Stimulated activated CD4-positive, alpha-beta T cell treated with anti-CD3 and anti-CD28 coated beads, Interleukin-4, amount 100 ng/mL, for 4 hours (primary cell): Measurements from ENCODE around the gene CACNA1A.
"Not testable (repeated sequence)": the region's sequence is repeated elsewhere in the genome, so short reads cannot be mapped to it uniquely, and the experiment has no call there.

Experiments
- DNase-seq, 2 experiments: peaks; one replicate each; pipeline ENCODE4 v3.0.0-alpha.2; 2020

CACNA1A gene

DNA sequence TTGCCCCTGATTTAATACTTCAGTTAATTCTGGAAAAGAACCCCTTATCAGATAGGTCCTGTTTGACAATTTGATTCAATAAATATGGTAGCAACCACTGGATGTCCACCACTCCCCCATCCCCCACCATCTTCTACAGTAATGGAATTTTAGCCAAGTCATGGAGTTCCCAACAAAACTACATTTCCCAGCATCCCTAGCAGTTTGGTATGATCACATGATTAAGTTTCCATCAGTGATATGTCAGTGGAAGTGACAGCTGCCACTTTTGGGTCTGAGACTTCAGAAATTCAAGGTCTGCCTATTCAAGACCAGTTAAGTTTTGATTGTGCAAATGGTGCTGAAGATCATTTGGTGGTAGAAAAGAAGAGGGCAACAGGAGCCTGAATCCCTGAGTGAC lies 85.5 kb downstream of the CACNA1A start:
- DNase-seq = no peak

GRCh38 chr19:13417054-13417453 lies 89.2 kb downstream of the CACNA1A start:
- DNase-seq = no peak

DNA sequence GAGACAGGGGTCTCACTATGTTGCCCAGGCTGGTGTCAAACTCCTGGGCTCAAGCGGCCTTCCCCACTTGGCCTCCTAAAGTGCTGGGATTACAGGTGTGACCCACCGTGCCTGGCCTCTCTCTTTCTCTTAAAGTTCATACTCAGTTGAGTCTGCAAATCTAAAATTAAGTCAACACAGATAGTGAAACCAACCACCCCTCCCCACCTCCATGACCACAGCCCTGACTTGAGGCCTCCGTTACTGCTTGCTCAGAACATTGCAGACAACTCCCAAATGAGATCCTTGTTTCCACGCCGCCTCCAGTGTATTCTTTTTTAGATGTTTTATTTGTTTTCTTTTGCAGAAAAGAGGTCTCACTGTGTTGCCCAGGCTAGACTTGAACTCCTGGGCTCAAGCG lies 94.4 kb downstream of the CACNA1A start:
- no peak for DNase-seq

DNA sequence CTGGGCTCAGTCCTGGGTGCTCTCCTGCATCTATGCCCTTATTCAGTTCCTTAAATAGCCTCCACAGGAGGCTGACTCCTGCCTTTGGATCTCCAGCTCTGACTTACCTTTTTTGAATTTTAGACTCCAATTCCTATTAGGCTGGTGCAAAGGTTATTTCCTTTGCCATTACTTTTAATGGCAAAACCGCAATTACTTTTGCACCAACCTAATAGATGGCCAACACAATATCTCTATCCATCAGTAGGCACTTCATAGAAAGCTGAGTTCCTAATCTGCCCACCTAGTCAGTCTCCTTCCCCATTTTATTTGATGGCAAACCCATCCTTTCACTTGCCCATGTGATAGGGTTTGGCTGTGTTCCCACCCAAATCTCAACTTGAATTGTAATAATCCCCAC lies 95.3 kb downstream of the CACNA1A start:
- DNase-seq = no peak

DNA sequence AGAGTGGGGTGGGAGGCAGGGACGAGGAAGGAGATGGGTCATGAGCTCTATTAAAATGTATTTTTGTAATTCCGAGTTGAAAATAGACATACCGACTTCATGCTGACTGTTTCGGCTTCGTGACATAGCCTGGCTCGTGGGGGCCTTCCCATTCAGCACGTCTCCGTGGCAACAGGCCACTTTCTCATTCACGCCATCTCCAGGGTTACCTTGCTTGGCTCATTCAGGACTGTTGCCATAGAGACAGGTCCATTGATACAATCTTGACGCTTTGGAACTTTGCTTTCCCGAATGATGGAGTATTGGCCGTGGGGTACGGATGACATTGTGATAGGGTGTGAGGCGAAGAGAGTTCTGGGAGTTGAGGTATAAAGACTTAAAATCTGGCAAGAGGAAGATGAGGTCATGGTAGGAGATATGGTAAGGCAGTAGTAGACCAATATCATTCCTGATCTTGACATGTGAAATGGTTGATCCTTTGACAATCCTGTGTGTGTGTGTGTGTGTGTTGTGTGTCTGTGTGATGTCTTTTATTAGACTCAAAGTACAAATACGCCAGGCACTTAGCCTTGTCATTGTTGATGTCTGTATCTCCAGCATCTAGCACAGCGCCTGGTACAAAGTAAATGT lies 97.3 kb downstream of the CACNA1A start:
- DNase-seq = no peak

GRCh38 chr19:13404236-13404635 lies 102.0 kb downstream of the CACNA1A start:
- DNase-seq = no peak

- DNase-seq = no peak
These were observed 104.9 kb downstream of the CACNA1A start for GRCh38 chr19:13401388-13401787.

DNA sequence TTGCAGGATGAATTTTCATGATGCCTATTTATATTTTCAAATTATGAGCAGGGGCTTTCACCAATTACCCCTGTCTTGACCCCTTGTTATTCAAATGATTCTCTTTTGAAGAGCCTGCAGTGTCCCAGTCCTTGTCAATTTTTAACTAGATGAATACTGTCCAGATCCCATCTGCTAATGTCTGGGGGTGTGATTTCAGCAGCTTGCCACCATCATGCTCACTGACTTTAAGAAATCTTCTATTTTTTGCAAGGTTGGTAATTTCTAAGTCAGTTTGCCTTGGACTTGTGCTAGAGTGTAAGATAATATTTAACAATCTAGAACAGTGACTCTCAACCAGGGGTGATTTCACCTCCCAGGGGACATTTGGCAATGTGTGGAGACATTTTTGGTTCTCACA lies 106.0 kb downstream of the CACNA1A start:
- DNase-seq = no peak

DNA sequence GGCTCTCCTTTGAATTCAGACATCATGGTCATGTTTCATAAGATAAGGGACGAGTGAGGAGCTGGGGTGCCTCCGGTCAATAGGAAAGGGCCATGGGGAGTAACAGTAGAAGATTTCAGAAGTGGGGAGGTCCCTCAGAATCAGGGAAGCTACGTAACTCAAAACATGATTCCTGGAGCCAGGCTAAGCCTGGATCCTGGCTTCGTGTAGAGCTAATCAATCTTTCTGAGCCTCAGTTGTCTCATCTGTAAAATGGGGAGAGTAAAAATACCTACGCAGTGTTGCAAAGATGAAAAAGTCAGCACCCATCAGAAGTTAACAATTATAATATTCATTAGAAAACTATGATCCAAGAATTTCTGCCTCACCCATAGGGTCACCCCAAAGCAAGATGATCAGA lies 106.5 kb downstream of the CACNA1A start:
- DNase-seq = no peak

DNA sequence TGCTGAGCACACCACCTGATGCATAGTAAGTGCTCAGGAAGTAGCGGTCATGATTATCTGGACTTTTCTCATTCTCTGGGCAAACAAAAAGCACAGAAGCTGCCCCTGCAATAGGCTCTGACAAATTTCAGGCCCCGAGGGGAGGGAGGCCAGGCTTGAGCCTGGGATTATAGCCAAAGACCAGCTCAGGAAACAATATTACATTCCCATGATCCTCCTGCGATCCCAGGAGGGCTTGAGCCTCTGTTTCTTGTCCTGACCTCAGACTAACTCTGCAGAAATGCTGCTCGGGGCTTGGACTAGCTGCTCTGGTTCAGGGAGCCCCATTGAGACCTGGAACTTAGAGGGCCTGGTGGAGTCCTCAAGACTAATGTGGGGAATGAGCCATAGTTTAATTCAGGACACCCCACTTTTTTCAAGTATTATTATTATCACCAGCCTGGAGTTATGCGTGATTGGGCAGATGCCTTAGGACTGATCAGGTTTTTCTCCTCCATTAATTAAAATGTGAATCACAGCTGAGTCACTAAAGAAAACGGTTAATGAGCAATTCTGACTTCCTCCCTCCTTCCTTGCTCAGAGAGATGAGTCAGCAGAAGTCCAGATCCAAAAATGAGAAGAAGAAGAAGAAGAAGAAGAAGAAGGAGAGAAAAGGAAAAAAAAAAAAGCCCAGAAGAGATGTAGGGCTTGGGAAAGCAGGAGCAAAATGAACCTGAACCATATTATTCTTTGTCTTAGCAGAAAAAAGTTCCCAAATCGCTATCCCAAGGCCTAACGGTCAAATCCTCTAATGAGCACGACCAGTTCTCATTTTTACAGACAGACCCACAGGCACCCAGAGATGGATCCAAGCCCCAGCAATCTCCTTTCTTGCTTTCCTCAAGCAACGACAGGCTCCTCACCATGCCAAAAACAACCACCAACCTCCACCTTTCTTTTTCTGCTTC lies 107.2 kb downstream of the CACNA1A start:
- no peak for DNase-seq

GRCh38 chr19:13398182-13398581 lies 108.1 kb downstream of the CACNA1A start:
- no peak for DNase-seq

GRCh38 chr19:13396250-13397080 lies 109.8 kb downstream of the CACNA1A start:
- no peak for DNase-seq

DNA sequence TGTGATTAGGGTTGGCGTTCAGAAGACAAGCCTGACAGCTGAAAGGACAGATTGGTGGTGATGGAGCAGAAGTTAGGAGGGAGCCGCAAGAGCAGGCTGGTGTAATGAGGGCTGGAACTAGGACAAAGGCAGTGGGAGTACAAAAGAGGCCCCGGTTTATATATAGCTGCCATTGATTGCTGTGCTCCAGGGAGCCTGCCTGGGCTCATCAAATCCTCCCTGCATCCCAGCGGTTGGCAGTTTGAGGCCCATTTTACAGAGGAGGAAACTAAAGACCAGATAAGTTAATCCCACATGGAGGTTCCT lies 123.7 kb downstream of the CACNA1A start:
- DNase-seq = no peak

- DNase-seq = no peak
These were observed 124.2 kb downstream of the CACNA1A start for GRCh38 chr19:13381827-13382632.

GRCh38 chr19:13376537-13376936 lies 129.7 kb downstream of the CACNA1A start:
- DNase-seq = no peak

- DNase-seq = no peak
These were observed 132.7 kb downstream of the CACNA1A start for GRCh38 chr19:13373599-13373998.

GRCh38 chr19:13370948-13371347 lies 135.3 kb downstream of the CACNA1A start:
- no peak for DNase-seq

DNA sequence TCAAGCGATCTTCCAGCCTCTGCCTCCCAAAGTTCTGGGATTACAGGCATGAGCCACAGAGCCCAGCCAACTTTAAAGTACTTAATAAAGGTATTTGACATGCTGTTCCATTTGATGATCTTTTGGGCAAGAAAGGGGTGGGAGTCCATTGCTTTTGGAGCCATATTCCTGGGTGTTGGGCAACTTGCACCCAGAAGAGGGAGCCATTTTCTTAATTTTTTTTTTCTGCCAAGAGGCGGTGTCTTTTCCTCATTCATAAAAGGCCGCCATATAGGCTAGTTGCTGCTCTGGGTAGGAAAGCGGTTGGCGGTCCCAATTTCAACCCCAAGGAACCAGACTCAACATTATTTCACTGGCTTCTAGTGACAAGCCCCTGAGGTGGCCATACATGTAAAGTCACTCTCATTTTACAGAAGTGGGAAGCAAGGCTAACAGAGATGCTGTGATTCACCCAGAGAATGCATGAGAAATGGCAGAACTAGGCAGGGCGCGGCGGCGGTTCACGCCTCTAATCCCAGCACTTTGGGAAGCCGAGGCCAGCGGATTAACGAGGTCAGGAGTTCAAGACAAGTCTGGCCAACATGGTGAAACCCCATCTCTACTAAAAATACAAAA lies 139.6 kb downstream of the CACNA1A start:
- DNase-seq = no peak

- no peak for DNase-seq
These were observed 142.3 kb downstream of the CACNA1A start for GRCh38 chr19:13363954-13364353.

DNA sequence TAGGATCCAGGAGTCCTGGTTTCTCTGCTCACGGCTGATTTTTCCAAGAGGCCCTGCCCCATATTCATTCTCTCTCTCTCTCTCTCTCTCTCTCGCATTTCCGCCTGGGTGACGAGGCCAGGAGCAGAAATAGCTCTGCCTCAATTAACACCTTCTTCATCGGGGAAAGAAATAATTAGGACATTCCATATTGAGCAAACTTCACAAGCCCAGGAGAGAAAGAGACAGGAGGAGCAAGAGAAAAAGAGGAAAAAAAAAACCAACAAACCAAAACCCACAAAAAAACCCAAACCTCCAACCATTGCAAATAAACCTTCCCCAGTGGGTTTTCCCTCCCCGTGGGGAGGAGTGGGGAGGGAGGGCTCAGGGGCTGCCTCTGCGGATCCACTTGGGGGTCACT lies 143.0 kb downstream of the CACNA1A start:
- DNase-seq = no peak

DNA sequence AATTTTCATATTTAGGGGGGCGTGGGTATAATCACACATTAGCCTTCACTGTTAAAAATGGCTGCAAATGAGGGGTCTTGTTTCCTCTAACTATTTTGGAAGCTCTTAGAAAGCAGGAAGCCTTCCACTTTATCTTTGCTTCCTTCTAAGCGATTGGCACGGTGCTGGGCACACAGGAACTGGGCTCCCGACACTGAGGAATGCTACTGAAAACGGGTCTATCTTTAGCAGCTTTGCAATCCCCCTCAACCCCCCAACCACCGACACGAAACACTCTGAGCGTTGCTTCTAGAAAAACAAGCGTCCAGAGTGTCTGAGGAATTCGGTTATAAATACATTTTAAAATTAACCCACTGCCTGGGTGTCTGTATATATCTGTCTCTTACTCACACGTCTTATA lies 143.6 kb downstream of the CACNA1A start:
- no peak for DNase-seq

GRCh38 chr19:13361726-13362125 lies 144.6 kb downstream of the CACNA1A start:
- not testable (repeated sequence) for DNase-seq
